ENCODE measurements around the gene VAMP2.

The VAMP2 gene

DNA sequence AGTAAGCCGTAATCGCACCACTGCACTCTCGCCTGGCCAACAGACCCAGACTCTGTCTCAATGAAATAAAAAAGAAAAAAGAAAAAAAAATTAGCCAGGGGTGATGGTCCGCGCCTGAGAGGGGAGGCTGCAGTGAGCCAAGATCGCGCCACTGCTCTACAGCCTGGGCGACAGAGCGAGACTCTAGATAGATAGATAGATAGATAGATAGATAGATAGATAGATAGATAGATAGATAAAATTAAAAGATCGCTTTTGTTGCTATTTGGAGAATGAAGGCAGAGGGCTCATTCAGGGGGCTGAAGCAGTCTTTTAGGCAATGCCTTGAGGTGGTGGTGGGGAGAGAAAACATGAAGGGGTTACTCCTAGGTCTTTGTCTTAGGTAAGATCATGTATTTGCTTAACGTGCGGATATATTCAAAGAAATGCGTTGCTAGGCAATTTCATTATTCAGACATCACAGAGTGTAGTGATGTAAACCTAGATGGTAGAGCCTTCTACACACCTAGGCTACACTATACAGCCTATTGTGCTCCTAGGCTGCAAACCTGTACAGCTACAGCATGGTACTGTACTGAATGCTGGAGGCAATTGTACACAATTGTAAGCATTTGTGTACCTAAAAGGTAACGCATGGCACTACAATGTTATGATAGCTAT, 34.5 kb downstream of the VAMP2 start:
- in situ Hi-C loops (cut with HindIII; ENCODE audit: low pct_ligation_motif_present, low sequenced_read_pairs): no loop called here
- TF ChIP-seq, protein P1, sequence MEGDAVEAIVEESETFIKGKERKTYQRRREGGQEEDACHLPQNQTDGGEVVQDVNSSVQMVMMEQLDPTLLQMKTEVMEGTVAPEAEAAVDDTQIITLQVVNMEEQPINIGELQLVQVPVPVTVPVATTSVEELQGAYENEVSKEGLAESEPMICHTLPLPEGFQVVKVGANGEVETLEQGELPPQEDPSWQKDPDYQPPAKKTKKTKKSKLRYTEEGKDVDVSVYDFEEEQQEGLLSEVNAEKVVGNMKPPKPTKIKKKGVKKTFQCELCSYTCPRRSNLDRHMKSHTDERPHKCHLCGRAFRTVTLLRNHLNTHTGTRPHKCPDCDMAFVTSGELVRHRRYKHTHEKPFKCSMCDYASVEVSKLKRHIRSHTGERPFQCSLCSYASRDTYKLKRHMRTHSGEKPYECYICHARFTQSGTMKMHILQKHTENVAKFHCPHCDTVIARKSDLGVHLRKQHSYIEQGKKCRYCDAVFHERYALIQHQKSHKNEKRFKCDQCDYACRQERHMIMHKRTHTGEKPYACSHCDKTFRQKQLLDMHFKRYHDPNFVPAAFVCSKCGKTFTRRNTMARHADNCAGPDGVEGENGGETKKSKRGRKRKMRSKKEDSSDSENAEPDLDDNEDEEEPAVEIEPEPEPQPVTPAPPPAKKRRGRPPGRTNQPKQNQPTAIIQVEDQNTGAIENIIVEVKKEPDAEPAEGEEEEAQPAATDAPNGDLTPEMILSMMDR (IDR thresholded peaks at IDR 0.05; ENCODE audit: low read depth, low read length, missing control alignments): no peak
- Histone ChIP-seq H3K4me3 (ENCODE audit: low read depth, low read length) (no peak overlapping the region), H3K27ac (no peak overlapping the region), H3K36me3 (replicated peaks) (no peaks in the 10 kb centered on the region), H3K27me3 (replicated peaks) (no peaks in the 10 kb centered on the region)
- DNase-seq: no peak

DNA sequence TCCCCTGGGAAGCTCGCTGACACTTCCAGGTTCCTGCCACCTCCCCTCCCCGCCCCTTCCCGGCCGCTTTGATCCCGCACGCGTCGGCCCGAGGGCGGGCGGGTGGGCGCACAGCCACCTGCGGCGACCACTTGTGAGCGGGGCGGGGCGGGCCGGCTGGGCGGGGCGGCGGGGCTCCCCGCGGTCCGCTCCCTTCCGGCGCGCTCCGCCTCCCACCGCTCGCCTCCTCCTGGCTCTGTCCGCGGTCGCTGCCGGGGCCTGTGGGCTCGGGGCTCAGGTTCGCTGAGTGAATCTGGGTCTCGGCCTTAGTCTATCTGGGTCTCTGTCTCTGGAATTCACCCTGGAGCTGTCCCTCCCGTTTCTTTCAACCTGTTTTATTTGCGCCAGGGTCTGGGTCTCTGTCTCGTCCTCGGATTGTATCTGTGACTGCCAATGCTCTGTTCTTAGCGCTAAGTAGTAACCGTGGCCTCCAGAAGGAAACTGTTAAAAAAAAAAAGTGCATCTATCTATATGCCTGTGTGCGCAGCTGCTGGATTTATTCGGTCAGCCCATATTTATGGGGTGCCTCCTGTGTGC, 36.2 kb downstream of the VAMP2 start:
- DNase-seq: no peak
- Histone ChIP-seq H3K36me3 (replicated peaks) (no peaks in the 10 kb centered on the region), H3K4me3 (ENCODE audit: low read depth, low read length) (peak overlapping the region; percentile 69), H3K27ac (no peak overlapping the region), H3K27me3 (replicated peaks) (no peaks in the 10 kb centered on the region)
- TF ChIP-seq, protein P1 (IDR thresholded peaks at IDR 0.05; ENCODE audit: low read depth, low read length, missing control alignments): no peak
- in situ Hi-C loops (cut with HindIII; ENCODE audit: low pct_ligation_motif_present, low sequenced_read_pairs): no loop called here

DNA sequence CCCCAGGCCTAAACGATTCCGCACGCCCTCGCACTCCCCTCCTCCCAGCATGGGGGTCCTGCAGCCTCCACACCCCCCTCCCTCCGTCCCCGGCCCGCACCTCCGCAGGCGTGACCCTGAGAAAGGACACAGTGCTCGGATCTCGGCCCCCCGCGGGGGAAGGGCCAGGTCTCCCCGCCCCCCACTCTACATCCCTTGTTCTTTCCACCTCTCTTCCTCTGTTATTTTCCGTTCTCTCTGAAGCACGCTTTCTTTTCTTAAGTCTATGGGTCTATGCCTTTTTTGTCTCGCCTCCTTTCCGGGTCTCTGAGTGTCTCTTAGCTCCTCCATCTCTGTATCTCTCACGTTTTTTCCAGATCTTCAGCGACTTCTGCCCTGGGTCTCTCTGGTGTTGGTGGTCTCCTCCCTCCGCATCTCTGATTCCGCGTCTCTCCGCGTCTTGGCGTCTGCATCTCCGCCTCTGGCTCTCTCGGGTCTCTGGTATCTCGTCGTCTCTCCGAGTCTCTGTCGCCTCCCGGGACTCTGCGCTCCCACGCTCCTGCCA, 36.7 kb downstream of the VAMP2 start:
- Histone ChIP-seq H3K36me3 (replicated peaks) (no peaks in the 10 kb centered on the region), H3K4me3 (ENCODE audit: low read depth, low read length) (peak overlapping the region; percentile 69), H3K27ac (no peak overlapping the region), H3K27me3 (replicated peaks) (no peaks in the 10 kb centered on the region)
- TF ChIP-seq, protein P1 (IDR thresholded peaks at IDR 0.05; ENCODE audit: low read depth, low read length, missing control alignments): no peak
- in situ Hi-C loops (cut with HindIII; ENCODE audit: low pct_ligation_motif_present, low sequenced_read_pairs): no loop called here
- no peak for DNase-seq

DNA sequence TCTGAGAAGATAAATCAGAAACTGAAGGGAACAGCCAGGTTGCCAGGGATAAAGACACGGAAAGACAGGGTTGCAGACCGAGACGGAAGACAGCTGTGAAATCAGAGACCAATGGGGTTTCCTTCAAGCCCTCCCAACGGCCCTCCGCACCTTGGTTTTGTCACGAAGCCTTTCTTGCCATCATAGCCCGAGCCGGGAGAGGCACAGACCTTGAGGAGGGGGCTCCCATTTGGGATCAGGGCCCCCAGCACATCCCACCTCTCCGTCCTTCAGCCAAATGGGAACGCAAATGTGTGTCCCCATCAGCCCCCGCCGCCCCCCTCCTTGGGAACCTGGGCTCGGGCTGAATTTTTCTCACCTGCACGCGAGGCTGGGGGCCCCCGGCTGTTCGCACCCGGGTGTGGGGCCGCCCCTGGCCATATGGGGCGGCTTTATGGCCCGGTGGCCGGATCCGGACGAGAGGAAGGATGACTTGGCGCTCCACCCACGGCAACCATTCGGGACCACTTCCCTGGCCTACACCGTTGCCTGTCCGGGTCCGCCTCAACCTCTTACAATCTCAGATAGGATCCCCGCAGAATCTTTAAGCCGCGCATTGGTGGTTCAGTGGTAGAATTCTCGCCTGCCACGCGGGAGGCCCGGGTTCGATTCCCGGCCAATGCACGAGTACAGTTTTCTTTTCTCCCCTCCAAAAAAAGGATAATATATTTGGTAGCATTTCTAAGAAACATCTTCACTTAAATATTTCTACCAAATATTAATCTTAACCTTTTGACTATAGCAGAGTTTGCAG, 37.4 kb downstream of the VAMP2 start:
- in situ Hi-C loops (cut with HindIII; ENCODE audit: low pct_ligation_motif_present, low sequenced_read_pairs): no loop called here
- peak overlapping the region; percentile 69 for H3K4me3 ChIP-seq (ENCODE audit: low read depth, low read length)
- no peak overlapping the region for H3K27ac ChIP-seq
- TF ChIP-seq, protein P1 (IDR thresholded peaks at IDR 0.05; ENCODE audit: low read depth, low read length, missing control alignments): no peak
- no peaks in the 10 kb centered on the region for H3K36me3 ChIP-seq (replicated peaks)
- peak; percentile 75 for DNase-seq
- no peaks in the 10 kb centered on the region for H3K27me3 ChIP-seq (replicated peaks)

DNA sequence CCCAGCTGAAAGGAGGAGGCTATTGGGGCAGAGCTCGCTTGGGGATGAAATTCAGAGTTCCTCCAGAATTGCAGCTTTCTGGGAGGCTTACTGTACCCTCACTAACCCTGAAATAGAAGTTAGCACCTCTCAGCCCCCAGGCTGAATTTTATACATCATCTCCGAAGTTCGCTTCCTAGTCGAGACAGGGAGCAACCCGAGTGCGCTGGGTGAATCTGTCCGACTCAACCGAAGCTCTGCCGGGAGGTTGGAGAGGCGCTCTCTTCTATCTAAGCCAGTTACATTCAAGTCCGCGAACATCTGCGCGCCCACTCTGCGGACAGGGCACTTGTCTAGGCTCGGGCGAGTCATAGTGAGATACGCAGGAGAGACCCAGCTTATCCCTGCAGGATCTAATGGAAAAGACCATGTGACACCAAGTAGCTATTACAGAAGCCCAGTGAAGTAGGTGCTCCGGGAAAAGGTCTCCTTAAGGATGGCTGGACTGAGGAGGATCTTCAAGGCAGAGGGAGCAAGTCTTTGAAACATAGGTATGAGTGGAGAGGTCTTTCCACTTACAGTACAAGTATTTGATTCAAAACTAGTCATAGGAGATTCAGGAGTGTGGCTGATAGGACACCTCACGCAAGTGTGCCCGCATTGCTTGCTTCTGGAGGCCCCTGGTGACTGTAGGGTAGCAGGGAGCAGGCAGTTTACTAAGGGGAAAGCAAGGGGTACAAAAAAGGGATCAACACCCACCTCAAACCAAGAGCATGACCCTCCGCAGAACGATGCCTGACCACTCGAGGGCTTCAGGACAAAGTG, 38.2 kb downstream of the VAMP2 start:
- Histone ChIP-seq H3K27me3 (replicated peaks) (no peaks in the 10 kb centered on the region), H3K27ac (no peak overlapping the region), H3K4me3 (ENCODE audit: low read depth, low read length) (peak overlapping the region; percentile 69), H3K36me3 (replicated peaks) (no peaks in the 10 kb centered on the region)
- TF ChIP-seq, protein P1 (IDR thresholded peaks at IDR 0.05; ENCODE audit: low read depth, low read length, missing control alignments): no peak
- no peak for DNase-seq
- in situ Hi-C loops (cut with HindIII; ENCODE audit: low pct_ligation_motif_present, low sequenced_read_pairs): no loop called here
